ENCODE results near the gene PKIG.
A peak's percentile ranks its signal among the peaks of the same experiment; 100 is the strongest.

Gene PKIG

GRCh38 chr20:44589537-44589936, 7.2 kb downstream of the PKIG start:
- Histone ChIP-seq H3K4me3 (ENCODE audit: insufficient read depth, low read length, poor library complexity, severe bottlenecking) (no peak overlapping the region), H3K27me3 (ENCODE audit: low read length) (no peaks in the 10 kb centered on the region), H3K9ac (ENCODE audit: low read length) (no peak overlapping the region), H3K36me3 (ENCODE audit: low read length) (peaks cover 3% of the 10 kb centered on the region), H3K79me2 (ENCODE audit: insufficient read depth, low read length) (peaks cover 24% of the 10 kb centered on the region), H3K4me2 (ENCODE audit: low read depth, low read length, poor library complexity, severe bottlenecking) (peak overlapping the region; percentile 3), H3K27ac (ENCODE audit: low read depth, low read length) (peak overlapping the region; percentile 97; the same call in 1 of the 2 replicates), H4K20me1 (ENCODE audit: low read depth, low read length) (no peaks in the 10 kb centered on the region), H3K9me2 (replicated peaks; ENCODE audit: insufficient read depth, low read length) (no peaks in the 10 kb centered on the region), H3F3A (ENCODE audit: insufficient read depth) (peaks cover 52% of the 10 kb centered on the region), H2AFZ (ENCODE audit: low read depth, low read length, severe bottlenecking) (no peak overlapping the region), H3K9me3 (ENCODE audit: insufficient read depth, low read length) (no peaks in the 10 kb centered on the region)
- TF ChIP-seq CTCF (IDR thresholded peaks at IDR 0.05; ENCODE audit: insufficient read depth, low read length, poor library complexity, severe bottlenecking) = no peak
- no peak for TF ChIP-seq EZH2phosphoT487 (conservative IDR thresholded peaks at IDR 0.05; ENCODE audit: low read length)

GRCh38 chr20:44590980-44591778, 8.8 kb downstream of the PKIG start:
- H3K4me2 ChIP-seq (ENCODE audit: low read depth, low read length, poor library complexity, severe bottlenecking) = peak overlapping the region; percentile 18
- H2AFZ ChIP-seq (ENCODE audit: low read depth, low read length, severe bottlenecking) = no peak overlapping the region
- peaks cover 24% of the 10 kb centered on the region for H3K79me2 ChIP-seq (ENCODE audit: insufficient read depth, low read length)
- peaks cover 35% of the 10 kb centered on the region for H3F3A ChIP-seq (ENCODE audit: insufficient read depth)
- H3K9me3 ChIP-seq (ENCODE audit: insufficient read depth, low read length) = no peaks in the 10 kb centered on the region
- H3K4me3 ChIP-seq (ENCODE audit: insufficient read depth, low read length, poor library complexity, severe bottlenecking) = no peak overlapping the region
- no peaks in the 10 kb centered on the region for H3K9me2 ChIP-seq (replicated peaks; ENCODE audit: insufficient read depth, low read length)
- H3K9ac ChIP-seq (ENCODE audit: low read length) = no peak overlapping the region; the same call in 1 of the 2 replicates
- H3K36me3 ChIP-seq (ENCODE audit: low read length) = peaks cover 3% of the 10 kb centered on the region
- H4K20me1 ChIP-seq (ENCODE audit: low read depth, low read length) = no peaks in the 10 kb centered on the region
- no peaks in the 10 kb centered on the region for H3K27me3 ChIP-seq (ENCODE audit: low read length)
- H3K27ac ChIP-seq (ENCODE audit: low read depth, low read length) = peak overlapping the region; percentile 48
- TF ChIP-seq EZH2phosphoT487 (conservative IDR thresholded peaks at IDR 0.05; ENCODE audit: low read length) (no peak), CTCF (IDR thresholded peaks at IDR 0.05; ENCODE audit: insufficient read depth, low read length, poor library complexity, severe bottlenecking) (no peak)

DNA sequence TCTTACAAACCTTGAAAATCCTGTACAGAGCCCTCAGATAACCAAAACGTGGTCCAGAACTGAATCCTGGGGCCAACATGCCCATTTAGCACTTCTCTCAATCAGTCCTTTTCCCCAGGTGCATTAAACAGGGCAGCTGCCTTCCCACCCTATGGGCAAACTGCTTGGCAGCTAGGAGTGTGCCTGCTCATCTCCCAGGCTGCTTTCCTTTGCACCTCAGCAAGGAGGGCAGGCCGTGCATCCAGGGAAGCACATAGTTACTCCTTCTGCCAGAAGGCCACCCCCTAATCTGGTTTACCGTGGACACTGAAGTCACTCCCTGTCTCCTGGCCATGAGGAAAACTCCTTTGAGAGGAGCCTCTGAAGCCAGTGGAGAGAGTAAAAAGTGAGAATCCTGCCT, 10.0 kb downstream of the PKIG start:
- Histone ChIP-seq H3K36me3 (ENCODE audit: low read length) (peaks cover 3% of the 10 kb centered on the region), H3K27me3 (ENCODE audit: low read length) (no peaks in the 10 kb centered on the region), H3K9ac (ENCODE audit: low read length) (no peak overlapping the region), H3K27ac (ENCODE audit: low read depth, low read length) (peak overlapping the region; percentile 48), H3K9me2 (replicated peaks; ENCODE audit: insufficient read depth, low read length) (no peaks in the 10 kb centered on the region), H4K20me1 (ENCODE audit: low read depth, low read length) (no peaks in the 10 kb centered on the region), H3K79me2 (ENCODE audit: insufficient read depth, low read length) (peaks cover 24% of the 10 kb centered on the region), H2AFZ (ENCODE audit: low read depth, low read length, severe bottlenecking) (no peak overlapping the region), H3K4me3 (ENCODE audit: insufficient read depth, low read length, poor library complexity, severe bottlenecking) (no peak overlapping the region), H3K9me3 (ENCODE audit: insufficient read depth, low read length) (no peaks in the 10 kb centered on the region), H3F3A (ENCODE audit: insufficient read depth) (peaks cover 25% of the 10 kb centered on the region), H3K4me2 (ENCODE audit: low read depth, low read length, poor library complexity, severe bottlenecking) (no peak overlapping the region)
- TF ChIP-seq CTCF (IDR thresholded peaks at IDR 0.05; ENCODE audit: insufficient read depth, low read length, poor library complexity, severe bottlenecking) (no peak), EZH2phosphoT487 (conservative IDR thresholded peaks at IDR 0.05; ENCODE audit: low read length) (no peak)
